ENCODE data around the gene TC2N.
"Not testable (repeated sequence)": the region's sequence is repeated elsewhere in the genome, so short reads cannot be mapped to it uniquely, and the experiment has no call there.

Gene TC2N

GRCh38 chr14:91889477-91890211 is 22.3 kb upstream of the TC2N start:
- DNase-seq (ENCODE audit: low spot score), result no peak

- DNase-seq (ENCODE audit: low spot score), result no peak
Measured at GRCh38 chr14:91888641-91889476, 21.5 kb upstream of the TC2N start.

GRCh38 chr14:91886961-91887360 is 19.6 kb upstream of the TC2N start:
- no peak for DNase-seq (ENCODE audit: low spot score)

- no peak for DNase-seq (ENCODE audit: low spot score)
Measured at GRCh38 chr14:91885839-91886238, 18.5 kb upstream of the TC2N start.

- DNase-seq (ENCODE audit: low spot score), result no peak
Measured at GRCh38 chr14:91885113-91885712, 17.9 kb upstream of the TC2N start.

GRCh38 chr14:91884664-91885063 is 17.3 kb upstream of the TC2N start:
- DNase-seq (ENCODE audit: low spot score), result no peak

GRCh38 chr14:91883753-91884152 is 16.4 kb upstream of the TC2N start:
- DNase-seq (ENCODE audit: low spot score), result no peak

- no peak for DNase-seq (ENCODE audit: low spot score)
Measured at GRCh38 chr14:91882776-91883175, 15.4 kb upstream of the TC2N start.

- DNase-seq (ENCODE audit: low spot score), result no peak
Measured at GRCh38 chr14:91882369-91882768, 15.0 kb upstream of the TC2N start.

GRCh38 chr14:91879196-91879595 is 11.9 kb upstream of the TC2N start:
- DNase-seq (ENCODE audit: low spot score), result no peak

- DNase-seq (ENCODE audit: low spot score), result no peak
Measured at GRCh38 chr14:91878274-91878673, 10.9 kb upstream of the TC2N start.

GRCh38 chr14:91877376-91877915 is 10.1 kb upstream of the TC2N start:
- no peak for DNase-seq (ENCODE audit: low spot score)

- DNase-seq (ENCODE audit: low spot score), result no peak
Measured at GRCh38 chr14:91876492-91876891, 9.2 kb upstream of the TC2N start.

GRCh38 chr14:91875525-91876286 is 8.4 kb upstream of the TC2N start:
- DNase-seq (ENCODE audit: low spot score), result no peak

GRCh38 chr14:91873471-91874415 is 6.4 kb upstream of the TC2N start:
- DNase-seq (ENCODE audit: low spot score), result no peak

GRCh38 chr14:91872517-91873470 is 5.5 kb upstream of the TC2N start:
- no peak for DNase-seq (ENCODE audit: low spot score)

- DNase-seq (ENCODE audit: low spot score), result no peak
Measured at GRCh38 chr14:91872011-91872501, 4.7 kb upstream of the TC2N start.

- DNase-seq (ENCODE audit: low spot score), result not testable (repeated sequence)
Measured at GRCh38 chr14:91871401-91871800, 4.1 kb upstream of the TC2N start.

- DNase-seq (ENCODE audit: low spot score), result no peak
Measured at GRCh38 chr14:91870890-91871289, 3.6 kb upstream of the TC2N start.
